ENCODE results near the gene PRKRIP1. TPM values are rescaled to one million over a fixed set of nuclear protein-coding genes. Genes with fewer than 3 reads are reported as not detected.
A peak's percentile ranks its signal among the peaks of the same experiment; 100 is the strongest.
"Not testable (repeated sequence)": the region's sequence is repeated elsewhere in the genome, so short reads cannot be mapped to it uniquely, and the experiment has no call there.

PRKRIP1 gene
- total RNA-seq, 5 donors from 2014 or later (not counting 1 experiment from before 2014, with no cell fraction given): 37.1 to 56.2 (median 48.3) TPM

GRCh38 chr7:102396710-102397019 is 502 bp downstream of the PRKRIP1 start:
- Histone ChIP-seq H3K4me1 (ENCODE audit: control insufficient read depth in 1 of 2, extremely low read depth in 1 of 2, insufficient read depth in 2 of 2, low read length in 2 of 2) (peaks cover 11 to 23% of the 10 kb centered on the region in 2 experiments), H3K4me3 (ENCODE audit: control insufficient read depth in 1 of 2, extremely low read depth in 1 of 2, low read length in 1 of 2) (peak overlapping the region; percentile 89 to 99), H3K9me3 (no peaks in the 10 kb centered on the region), H3K36me3 (ENCODE audit: control insufficient read depth in 2 of 2, extremely low read depth in 1 of 2, insufficient read depth in 1 of 2, low read length in 1 of 2) (peaks cover 8 to 22% of the 10 kb centered on the region in 2 donors), H3K27me3 (replicated peaks in 1 of 2; ENCODE audit: control insufficient read depth in 2 of 2, extremely low read depth in 1 of 2, insufficient read depth in 2 of 2, low read length in 1 of 2) (no peaks in the 10 kb centered on the region), H3K27ac (ENCODE audit: low read length) (peak overlapping the region; percentile 73)
- peaks cover 22 to 25% (median 24%) of the 10 kb centered on the region in 3 donors for H3K4me1 Mint-ChIP-seq
- H3K4me3 Mint-ChIP-seq: peak overlapping the region; percentile 90 to 93 (median 91)
- CTCF ChIA-PET: interaction anchor here (0.6 to 1.3 kb wide), 5 partner anchors 15 to 166 kb away, joined by 3 to 4 read pairs (median 3); no protein-coding TSS in a partner anchor
- H3K27me3 Mint-ChIP-seq: no peaks in the 10 kb centered on the region
- DNase-seq (no peak), ATAC-seq (replicated peaks in 1 of 4) (no peak)
- peaks cover 14% of the 10 kb centered on the region for H3K36me3 Mint-ChIP-seq
- POLR2A ChIA-PET: interaction anchor here (0.5 to 1.0 kb wide), 3 partner anchors 26 to 1176 kb away, joined by 3 to 9 read pairs (median 3); no protein-coding TSS in a partner anchor
- peak overlapping the region; percentile 96 to 97 for H3K27ac Mint-ChIP-seq
- no peaks in the 10 kb centered on the region for H3K9me3 Mint-ChIP-seq
- WGBS (ENCODE audit: insufficient coverage): no CpG with 5 or more reads among the region's 12 CpGs

GRCh38 chr7:102398543-102398942 is 2.4 kb downstream of the PRKRIP1 start:
- ChIA-PET POLR2A (interaction anchor here in 1 of 2 donors (1.1 kb wide), 1 partner anchor 17 kb away, joined by 3 read pairs; no protein-coding TSS in a partner anchor), CTCF (interaction anchor here in 1 of 2 donors (0.6 kb wide), 1 partner anchor 39 kb away, joined by 4 read pairs; no protein-coding TSS in a partner anchor)
- ATAC-seq (replicated peaks in 1 of 4) (no peak), DNase-seq (no peak)
- Mint-ChIP-seq H3K9me3 (no peaks in the 10 kb centered on the region), H3K4me1 (peaks cover 22 to 25% (median 24%) of the 10 kb centered on the region in 3 donors), H3K4me3 (peak overlapping the region in 1 of 3 donors; percentile 31), H3K27me3 (no peaks in the 10 kb centered on the region), H3K36me3 (peaks cover 26% of the 10 kb centered on the region), H3K27ac (no peak overlapping the region)
- Histone ChIP-seq H3K4me3 (ENCODE audit: control insufficient read depth in 1 of 2, extremely low read depth in 1 of 2, low read length in 1 of 2) (no peak overlapping the region), H3K27ac (ENCODE audit: low read length) (no peak overlapping the region), H3K27me3 (replicated peaks in 1 of 2; ENCODE audit: control insufficient read depth in 2 of 2, extremely low read depth in 1 of 2, insufficient read depth in 2 of 2, low read length in 1 of 2) (no peaks in the 10 kb centered on the region), H3K36me3 (ENCODE audit: control insufficient read depth in 2 of 2, extremely low read depth in 1 of 2, insufficient read depth in 1 of 2, low read length in 1 of 2) (peaks cover 8 to 40% of the 10 kb centered on the region in 2 donors), H3K9me3 (no peaks in the 10 kb centered on the region), H3K4me1 (ENCODE audit: control insufficient read depth in 1 of 2, extremely low read depth in 1 of 2, insufficient read depth in 2 of 2, low read length in 2 of 2) (peaks cover 11 to 23% of the 10 kb centered on the region in 2 experiments)
- WGBS (ENCODE audit: insufficient coverage): 100% methylated on average over 1 of the region's 8 CpGs

- Histone ChIP-seq H3K4me1 (ENCODE audit: control insufficient read depth in 1 of 2, extremely low read depth in 1 of 2, insufficient read depth in 2 of 2, low read length in 2 of 2) (peaks cover 11 to 28% of the 10 kb centered on the region in 2 experiments), H3K4me3 (ENCODE audit: control insufficient read depth in 1 of 2, extremely low read depth in 1 of 2, low read length in 1 of 2) (no peak overlapping the region), H3K27me3 (replicated peaks in 1 of 2; ENCODE audit: control insufficient read depth in 2 of 2, extremely low read depth in 1 of 2, insufficient read depth in 2 of 2, low read length in 1 of 2) (no peaks in the 10 kb centered on the region), H3K36me3 (ENCODE audit: control insufficient read depth in 2 of 2, extremely low read depth in 1 of 2, insufficient read depth in 1 of 2, low read length in 1 of 2) (peaks cover 8 to 53% of the 10 kb centered on the region in 2 donors), H3K9me3 (no peaks in the 10 kb centered on the region), H3K27ac (ENCODE audit: low read length) (no peak overlapping the region)
- Mint-ChIP-seq H3K4me3 (no peak overlapping the region), H3K36me3 (peaks cover 37% of the 10 kb centered on the region), H3K4me1 (peaks cover 27 to 32% (median 28%) of the 10 kb centered on the region in 3 donors), H3K9me3 (no peaks in the 10 kb centered on the region), H3K27me3 (no peaks in the 10 kb centered on the region), H3K27ac (no peak overlapping the region)
- DNase-seq (no peak), ATAC-seq (replicated peaks in 1 of 4) (no peak)
- ChIA-PET POLR2A (interaction anchor here in 1 of 2 donors (0.6 kb wide), 1 partner anchor 1224 kb away, joined by 14 read pairs; no protein-coding TSS in a partner anchor), CTCF (no interaction called here)
- WGBS (ENCODE audit: insufficient coverage): 98% methylated on average over 4 of the region's 5 CpGs
These were observed 4.2 kb downstream of the PRKRIP1 start for GRCh38 chr7:102400360-102400759.

GRCh38 chr7:102403563-102403962 is 7.4 kb downstream of the PRKRIP1 start:
- Histone ChIP-seq H3K4me3 (ENCODE audit: control insufficient read depth in 1 of 2, extremely low read depth in 1 of 2, low read length in 1 of 2) (no peak overlapping the region), H3K27me3 (replicated peaks in 1 of 2; ENCODE audit: control insufficient read depth in 2 of 2, extremely low read depth in 1 of 2, insufficient read depth in 2 of 2, low read length in 1 of 2) (no peaks in the 10 kb centered on the region), H3K9me3 (no peaks in the 10 kb centered on the region), H3K4me1 (ENCODE audit: control insufficient read depth in 1 of 2, extremely low read depth in 1 of 2, insufficient read depth in 2 of 2, low read length in 2 of 2) (peaks cover 0 to 7% of the 10 kb centered on the region in 2 experiments), H3K36me3 (ENCODE audit: control insufficient read depth in 2 of 2, extremely low read depth in 1 of 2, insufficient read depth in 1 of 2, low read length in 1 of 2) (peaks cover 21 to 79% of the 10 kb centered on the region in 2 donors), H3K27ac (ENCODE audit: low read length) (no peak overlapping the region)
- ATAC-seq (replicated peaks in 1 of 4): no peak
- WGBS (ENCODE audit: insufficient coverage): 96% methylated on average over 3 of the region's 3 CpGs
- Mint-ChIP-seq H3K4me3 (no peak overlapping the region), H3K27ac (no peak overlapping the region), H3K9me3 (no peaks in the 10 kb centered on the region), H3K36me3 (peaks cover 59% of the 10 kb centered on the region), H3K4me1 (peaks cover 5 to 15% (median 8%) of the 10 kb centered on the region in 3 donors), H3K27me3 (no peaks in the 10 kb centered on the region)
- CTCF ChIA-PET: interaction anchor here (1.0 to 2.5 kb wide), 3 partner anchors 31 to 46 kb away, joined by 3 to 9 read pairs (median 3); no protein-coding TSS in a partner anchor
- POLR2A ChIA-PET: no interaction called here
- no peak for DNase-seq

GRCh38 chr7:102404005-102404861 is 8.1 kb downstream of the PRKRIP1 start:
- ChIA-PET POLR2A (no interaction called here), CTCF (interaction anchor here (0.5 to 2.5 kb wide), 17 partner anchors 11 to 63 kb away, joined by 3 to 13 read pairs (median 4); no protein-coding TSS in a partner anchor)
- Histone ChIP-seq H3K4me3 (ENCODE audit: control insufficient read depth in 1 of 2, extremely low read depth in 1 of 2, low read length in 1 of 2) (no peak overlapping the region), H3K27ac (ENCODE audit: low read length) (no peak overlapping the region), H3K27me3 (replicated peaks in 1 of 2; ENCODE audit: control insufficient read depth in 2 of 2, extremely low read depth in 1 of 2, insufficient read depth in 2 of 2, low read length in 1 of 2) (no peaks in the 10 kb centered on the region), H3K9me3 (no peaks in the 10 kb centered on the region), H3K4me1 (ENCODE audit: control insufficient read depth in 1 of 2, extremely low read depth in 1 of 2, insufficient read depth in 2 of 2, low read length in 2 of 2) (peaks cover 0 to 7% of the 10 kb centered on the region in 2 experiments), H3K36me3 (ENCODE audit: control insufficient read depth in 2 of 2, extremely low read depth in 1 of 2, insufficient read depth in 1 of 2, low read length in 1 of 2) (peaks cover 15 to 78% of the 10 kb centered on the region in 2 donors)
- Mint-ChIP-seq H3K27me3 (no peaks in the 10 kb centered on the region), H3K36me3 (peaks cover 61% of the 10 kb centered on the region), H3K27ac (peak overlapping the region in 1 of 2 donors; percentile 48), H3K4me3 (no peak overlapping the region), H3K9me3 (no peaks in the 10 kb centered on the region), H3K4me1 (peaks cover 5 to 17% (median 8%) of the 10 kb centered on the region in 3 donors)
- ATAC-seq (replicated peaks in 1 of 4): peak; percentile 97 to 99 (median 98)
- WGBS (ENCODE audit: insufficient coverage): 69% methylated on average over 6 of the region's 15 CpGs
- DNase-seq: peak in 29 of 35 experiments; percentile 6 to 77 (median 34)

- CTCF ChIA-PET: interaction anchor here (0.5 to 2.5 kb wide), 14 partner anchors 10 to 62 kb away, joined by 3 to 13 read pairs (median 6); no protein-coding TSS in a partner anchor
- H3K4me3 ChIP-seq (ENCODE audit: control insufficient read depth in 1 of 2, extremely low read depth in 1 of 2, low read length in 1 of 2); H3K27ac Mint-ChIP-seq; H3K27me3 ChIP-seq (replicated peaks in 1 of 2; ENCODE audit: control insufficient read depth in 2 of 2, extremely low read depth in 1 of 2, insufficient read depth in 2 of 2, low read length in 1 of 2); H3K4me3 Mint-ChIP-seq; H3K9me3 Mint-ChIP-seq; H3K9me3 ChIP-seq; ATAC-seq (replicated peaks in 1 of 4); H3K4me1 ChIP-seq (ENCODE audit: control insufficient read depth in 1 of 2, extremely low read depth in 1 of 2, insufficient read depth in 2 of 2, low read length in 2 of 2); H3K27ac ChIP-seq (ENCODE audit: low read length); POLR2A ChIA-PET; DNase-seq; H3K27me3 Mint-ChIP-seq: not testable (repeated sequence)
- peaks cover 5 to 19% (median 8%) of the 10 kb centered on the region in 3 donors for H3K4me1 Mint-ChIP-seq
- H3K36me3 ChIP-seq (ENCODE audit: control insufficient read depth in 2 of 2, extremely low read depth in 1 of 2, insufficient read depth in 1 of 2, low read length in 1 of 2): peaks cover 13 to 76% of the 10 kb centered on the region in 2 donors
- peaks cover 62% of the 10 kb centered on the region for H3K36me3 Mint-ChIP-seq
- 100% methylated on average over 1 of the region's 5 CpGs for WGBS (ENCODE audit: insufficient coverage)
These were observed 8.7 kb downstream of the PRKRIP1 start for GRCh38 chr7:102404862-102405188.
